Vagina (tissue), 2 donors: Measurements from ENCODE around the gene MED13L. TPM values are rescaled to one million over a fixed set of nuclear protein-coding genes. Genes with fewer than 3 reads are reported as not detected.

Source experiments
- DNase-seq, 2 donors: peaks; one replicate each; pipeline ENCODE4 v3.0.0-alpha.2; 2017; ENCODE audit errors: extremely low spot score in 2 of 2
- H3K27ac ChIP-seq: fragments of 200-600 bp; sonication (generic); one replicate; pipeline ENCODE4 v1.5.1; 2019
- H3K27me3 ChIP-seq: fragments of 200-600 bp; sonication (generic); one replicate; pipeline ENCODE4 v1.5.1; 2019
- H3K36me3 ChIP-seq, 2 donors: fragments of 200-600 bp; sonication (generic); one replicate each; pipeline ENCODE4 v1.5.1; 2017 to 2019
- H3K4me1 ChIP-seq: fragments of 200-600 bp; sonication (generic); one replicate; pipeline ENCODE4 v1.5.1; 2019
- H3K4me3 ChIP-seq, 2 donors: fragments of 200-600 bp; sonication (generic); 1 replicate in 1 of 2; 2 replicates in 1 of 2; pipeline ENCODE4 v1.5.1; 2016 to 2019
- H3K9me3 ChIP-seq: fragments of 200-600 bp; sonication (generic); one replicate; pipeline ENCODE4 v1.5.1; 2019
- POLR2A ChIP-seq, 2 donors: fragments of 450-650 bp; IDR thresholded peaks; one replicate each; pipeline ENCODE4 v1.6.1; 2017; ENCODE audit warnings: antibody characterized with exemption in 2 of 2, mild to moderate bottlenecking in 2 of 2, moderate library complexity in 2 of 2
- POLR2AphosphoS5 ChIP-seq, 2 donors: sonication (generic); formaldehyde crosslinking; IDR thresholded peaks; one replicate each; pipeline ENCODE4 v1.9.0; 2017; ENCODE audit warnings: antibody characterized with exemption in 2 of 2, mild to moderate bottlenecking in 2 of 2, low read depth in 1 of 2; ENCODE audit not compliant: insufficient read depth in 1 of 2
- intact Hi-C: fragments of 100-400 bp; cut with DNase I; formaldehyde crosslinking; loops from one replicate; pipeline ENCODE4 v1.15.1; 2023
- total RNA-seq: library from RNA; depleted of rRNA; stranded (reverse); fragments of >200 nt; gene quantifications from one replicate; pipeline ENCODE4 v1.2.3, GENCODE V29; 2016
- TF ChIP-seq, protein P1 (sequence below), 3 experiments: fragments of 450-650 bp in 2 of 3; fragments of 200-600 bp in 1 of 3; sonication (generic) in 1 of 3; IDR thresholded peaks; one replicate each; pipeline ENCODE4 v1.5.1; 2017 to 2019; ENCODE audit warnings: antibody characterized with exemption in 3 of 3, mild to moderate bottlenecking in 2 of 3, moderate library complexity in 2 of 3

Gene MED13L
- total RNA-seq, 1 donor from 2014 or later: 161 TPM

- DNase-seq: no peak
- TF ChIP-seq POLR2AphosphoS5 (IDR thresholded peaks at IDR 0.05; ENCODE audit: insufficient read depth in 1 of 2, low read depth in 1 of 2) (no peak), POLR2A (IDR thresholded peaks at IDR 0.05) (no peak)
- TF ChIP-seq, protein P1, sequence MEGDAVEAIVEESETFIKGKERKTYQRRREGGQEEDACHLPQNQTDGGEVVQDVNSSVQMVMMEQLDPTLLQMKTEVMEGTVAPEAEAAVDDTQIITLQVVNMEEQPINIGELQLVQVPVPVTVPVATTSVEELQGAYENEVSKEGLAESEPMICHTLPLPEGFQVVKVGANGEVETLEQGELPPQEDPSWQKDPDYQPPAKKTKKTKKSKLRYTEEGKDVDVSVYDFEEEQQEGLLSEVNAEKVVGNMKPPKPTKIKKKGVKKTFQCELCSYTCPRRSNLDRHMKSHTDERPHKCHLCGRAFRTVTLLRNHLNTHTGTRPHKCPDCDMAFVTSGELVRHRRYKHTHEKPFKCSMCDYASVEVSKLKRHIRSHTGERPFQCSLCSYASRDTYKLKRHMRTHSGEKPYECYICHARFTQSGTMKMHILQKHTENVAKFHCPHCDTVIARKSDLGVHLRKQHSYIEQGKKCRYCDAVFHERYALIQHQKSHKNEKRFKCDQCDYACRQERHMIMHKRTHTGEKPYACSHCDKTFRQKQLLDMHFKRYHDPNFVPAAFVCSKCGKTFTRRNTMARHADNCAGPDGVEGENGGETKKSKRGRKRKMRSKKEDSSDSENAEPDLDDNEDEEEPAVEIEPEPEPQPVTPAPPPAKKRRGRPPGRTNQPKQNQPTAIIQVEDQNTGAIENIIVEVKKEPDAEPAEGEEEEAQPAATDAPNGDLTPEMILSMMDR (IDR thresholded peaks at IDR 0.05): no peak
- Histone ChIP-seq H3K27ac (no peak overlapping the region), H3K9me3 (no peaks in the 10 kb centered on the region), H3K4me3 (no peak overlapping the region), H3K27me3 (no peaks in the 10 kb centered on the region), H3K4me1 (no peaks in the 10 kb centered on the region), H3K36me3 (no peaks in the 10 kb centered on the region)
- intact Hi-C loops: no loop called here
Observed at GRCh38 chr12:116028619-116029018, 248.9 kb downstream of the MED13L start.

DNA sequence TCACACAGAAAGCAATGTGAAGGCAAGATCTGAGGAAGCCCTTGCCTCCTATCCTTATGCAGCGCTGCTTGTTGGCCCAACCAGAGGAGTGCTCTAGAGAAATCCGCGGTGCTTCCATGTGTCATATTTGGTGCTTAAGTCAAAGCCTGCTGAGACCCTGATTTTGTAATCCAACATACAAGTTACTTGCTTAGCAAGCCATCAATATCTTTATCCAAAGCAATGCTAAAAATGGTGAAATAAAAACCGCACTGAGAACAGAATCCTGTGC, 250.0 kb downstream of the MED13L start:
- Histone ChIP-seq H3K4me1 (no peaks in the 10 kb centered on the region), H3K9me3 (no peaks in the 10 kb centered on the region), H3K36me3 (no peaks in the 10 kb centered on the region), H3K27ac (no peak overlapping the region), H3K27me3 (no peaks in the 10 kb centered on the region), H3K4me3 (no peak overlapping the region)
- intact Hi-C loops: no loop called here
- TF ChIP-seq POLR2A (IDR thresholded peaks at IDR 0.05): no peak
- TF ChIP-seq POLR2AphosphoS5 (IDR thresholded peaks at IDR 0.05; ENCODE audit: insufficient read depth in 1 of 2, low read depth in 1 of 2): no peak
- TF ChIP-seq, protein P1 (IDR thresholded peaks at IDR 0.05): no peak
- no peak for DNase-seq

GRCh38 chr12:116026768-116027550, 250.5 kb downstream of the MED13L start:
- H3K27me3 ChIP-seq: no peaks in the 10 kb centered on the region
- H3K36me3 ChIP-seq: no peaks in the 10 kb centered on the region
- TF ChIP-seq, protein P1 (IDR thresholded peaks at IDR 0.05): no peak
- TF ChIP-seq POLR2A (IDR thresholded peaks at IDR 0.05): no peak
- TF ChIP-seq POLR2AphosphoS5 (IDR thresholded peaks at IDR 0.05; ENCODE audit: insufficient read depth in 1 of 2, low read depth in 1 of 2): no peak
- no peak overlapping the region for H3K4me3 ChIP-seq
- no peak for DNase-seq
- no peak overlapping the region for H3K27ac ChIP-seq
- H3K9me3 ChIP-seq: no peaks in the 10 kb centered on the region
- intact Hi-C loops: no loop called here
- no peaks in the 10 kb centered on the region for H3K4me1 ChIP-seq

DNA sequence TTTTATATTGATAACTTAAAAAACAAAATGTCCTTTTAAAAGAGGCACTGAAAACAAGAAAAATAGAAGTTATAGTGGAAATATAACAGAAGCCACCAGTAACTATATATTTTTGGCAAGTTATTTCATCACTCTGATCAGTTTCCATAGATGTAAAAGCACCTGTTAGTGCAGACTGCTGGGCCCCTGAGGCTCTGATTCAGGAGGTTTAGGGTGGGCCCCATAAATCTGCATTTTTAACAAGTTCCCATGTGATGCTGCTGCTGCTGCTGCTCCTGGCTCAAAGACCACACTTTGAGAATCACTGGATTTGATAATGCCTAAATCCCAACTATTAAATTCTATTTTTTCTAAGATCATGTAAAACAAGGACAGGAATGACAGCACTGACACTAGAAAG, 251.1 kb downstream of the MED13L start:
- no peak overlapping the region for H3K4me3 ChIP-seq
- H3K27ac ChIP-seq: no peak overlapping the region
- no peaks in the 10 kb centered on the region for H3K36me3 ChIP-seq
- intact Hi-C loops: no loop called here
- TF ChIP-seq, protein P1 (IDR thresholded peaks at IDR 0.05): no peak
- TF ChIP-seq POLR2A (IDR thresholded peaks at IDR 0.05) (no peak), POLR2AphosphoS5 (IDR thresholded peaks at IDR 0.05; ENCODE audit: insufficient read depth in 1 of 2, low read depth in 1 of 2) (no peak)
- no peaks in the 10 kb centered on the region for H3K4me1 ChIP-seq
- no peaks in the 10 kb centered on the region for H3K27me3 ChIP-seq
- DNase-seq: no peak
- no peaks in the 10 kb centered on the region for H3K9me3 ChIP-seq

DNA sequence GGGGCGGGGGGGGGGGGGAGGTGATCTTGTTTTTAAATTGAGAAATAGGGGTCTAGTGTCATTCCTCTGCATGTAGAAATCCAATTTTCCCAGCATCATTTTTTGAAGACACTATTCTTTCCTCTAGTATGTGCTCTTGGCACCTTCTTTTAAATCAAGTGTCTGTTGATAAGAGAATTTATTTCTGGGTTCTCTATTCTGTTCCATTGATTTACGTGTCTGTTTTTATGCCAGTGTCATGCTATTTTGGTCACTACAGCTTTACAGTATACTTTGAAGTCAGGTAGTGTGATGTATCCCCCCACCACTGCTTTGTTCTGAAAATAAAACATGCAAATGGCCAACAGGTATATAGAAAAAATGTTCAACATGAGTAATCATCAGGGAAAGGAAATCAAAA, 252.7 kb downstream of the MED13L start:
- Histone ChIP-seq H3K4me1 (no peaks in the 10 kb centered on the region), H3K9me3 (no peaks in the 10 kb centered on the region), H3K36me3 (peaks cover 0 to 3% of the 10 kb centered on the region in 2 donors), H3K27me3 (no peaks in the 10 kb centered on the region), H3K4me3 (no peak overlapping the region), H3K27ac (no peak overlapping the region)
- DNase-seq: no peak
- intact Hi-C loops: no loop called here
- no peak for TF ChIP-seq POLR2A (IDR thresholded peaks at IDR 0.05)
- TF ChIP-seq POLR2AphosphoS5 (IDR thresholded peaks at IDR 0.05; ENCODE audit: insufficient read depth in 1 of 2, low read depth in 1 of 2): no peak
- TF ChIP-seq, protein P1 (IDR thresholded peaks at IDR 0.05): no peak
